Activated CD8-positive, alpha-beta T cell treated with anti-CD3 and anti-CD28 coated beads, Interleukin-2, amount 10 ng/mL, durations not matched to agents 7 days and 5 days (primary cell): ENCODE data around the gene ALPL. TPM values are rescaled to one million over a fixed set of nuclear protein-coding genes. Genes with fewer than 3 reads are reported as not detected.

Experiments
- ATAC-seq: fragments of 150-1000 bp; cut with Tn5 transposase; one replicate; pipeline ENCODE4 v1.10.0; 2021; ENCODE audit warnings: moderate library complexity
- CTCF ChIA-PET: fragments of 350-600 bp; sonication (Branson Sonifier 250); formaldehyde crosslinking; loops from one replicate; lab custom pipeline; 2021; ENCODE audit warnings: antibody characterized with exemption; lab: Charles Lee
- POLR2A ChIA-PET: fragments of 350-600 bp; sonication (Branson Sonifier 250); formaldehyde crosslinking; loops from one replicate; lab custom pipeline; 2021; ENCODE audit warnings: antibody characterized with exemption; lab: Charles Lee
- DNase-seq: peaks from one replicate; pipeline ENCODE4 v3.0.0-alpha.2; 2020
- H3K27ac Mint-ChIP-seq: one replicate; pipeline ENCODE4 v1.8.0; 2021; ENCODE audit warnings: mild to moderate bottlenecking, mixed read lengths
- H3K27me3 Mint-ChIP-seq: one replicate; pipeline ENCODE4 v1.8.0; 2021; ENCODE audit warnings: low read depth, mixed read lengths
- H3K36me3 Mint-ChIP-seq: one replicate; pipeline ENCODE4 v1.8.0; 2021; ENCODE audit warnings: low read depth, mixed read lengths
- H3K4me1 Mint-ChIP-seq: one replicate; pipeline ENCODE4 v1.8.0; 2021; ENCODE audit warnings: low read depth, mixed read lengths
- H3K4me3 Mint-ChIP-seq: one replicate; pipeline ENCODE4 v1.8.0; 2021; ENCODE audit warnings: mild to moderate bottlenecking, mixed read lengths
- H3K9me3 Mint-ChIP-seq: one replicate; pipeline ENCODE4 v1.8.0; 2022; ENCODE audit warnings: mixed read lengths; ENCODE audit not compliant: insufficient read depth
- total RNA-seq, 2 experiments: library from RNA; stranded (reverse); gene quantifications; one replicate each; pipeline ENCODE4 v1.2.3, GENCODE V29; 2021

ALPL gene
- total RNA-seq, 2 experiments from 2014 or later, result not detected

DNA sequence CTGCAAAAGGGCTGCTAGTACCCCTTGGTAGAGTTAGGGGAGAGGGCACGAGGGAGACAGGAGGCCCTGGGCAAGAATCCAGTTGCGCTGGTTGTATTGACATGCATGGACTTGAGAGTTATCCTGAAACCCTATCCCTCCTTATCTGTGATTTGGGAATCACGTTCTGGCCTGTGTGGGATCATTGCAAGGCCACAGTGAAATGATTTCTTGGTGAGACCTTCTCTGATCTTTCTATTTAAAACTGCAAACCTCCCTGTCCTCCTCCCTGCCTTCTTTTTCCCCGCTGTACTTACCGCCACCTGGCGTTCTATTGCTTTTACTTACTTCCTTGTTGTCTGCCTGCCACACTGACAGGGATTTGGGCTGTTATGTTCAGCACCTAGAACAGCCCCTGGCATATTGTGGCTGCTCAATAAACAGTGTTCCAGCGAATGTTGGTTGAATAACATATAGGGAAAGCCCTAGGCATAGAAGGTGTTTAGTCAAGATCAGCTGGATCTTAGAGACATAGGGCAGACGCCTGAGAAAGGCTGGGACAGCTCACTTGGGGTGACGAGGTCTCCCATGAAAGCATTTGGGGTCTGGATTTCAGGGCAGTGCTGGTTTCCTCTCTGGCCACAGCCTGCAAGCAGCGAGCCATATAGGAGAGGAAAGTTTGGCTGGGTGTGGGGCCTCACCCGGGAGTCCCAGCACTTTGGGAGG, 25.6 kb downstream of the ALPL start:
- H3K4me3 Mint-ChIP-seq, result no peak overlapping the region
- H3K9me3 Mint-ChIP-seq, result no peaks in the 10 kb centered on the region
- no peaks in the 10 kb centered on the region for H3K4me1 Mint-ChIP-seq
- peaks cover 32% of the 10 kb centered on the region for H3K27me3 Mint-ChIP-seq
- peak; percentile 74 for ATAC-seq
- ChIA-PET CTCF (interaction anchor here (0.8 to 1.2 kb wide), 6 partner anchors 8 to 61 kb away, joined by 3 to 4 read pairs (median 4); partner anchors contain the start of gene ALPL), POLR2A (no interaction called here)
- H3K27ac Mint-ChIP-seq, result no peak overlapping the region
- DNase-seq, result peak; percentile 49
- H3K36me3 Mint-ChIP-seq, result no peaks in the 10 kb centered on the region

DNA sequence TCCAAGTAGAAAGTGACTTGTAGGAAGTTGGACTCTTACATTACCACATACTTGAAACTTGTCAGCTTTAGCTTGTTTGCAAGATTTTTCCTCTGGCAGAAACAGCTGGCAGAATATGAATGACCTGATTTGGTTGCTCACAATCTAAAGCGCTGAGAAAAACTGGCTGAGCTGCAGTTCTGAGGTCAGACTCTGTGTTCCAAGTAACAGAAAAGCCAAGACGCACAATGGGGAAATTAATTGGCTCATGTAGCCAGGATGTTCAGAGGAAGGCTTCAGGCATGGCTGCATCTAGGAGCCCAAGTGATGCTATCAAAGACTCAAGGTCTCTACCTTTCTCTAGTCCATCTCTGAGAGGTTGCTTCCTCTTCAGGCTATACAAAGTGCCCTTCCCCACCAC, 27.0 kb downstream of the ALPL start:
- ChIA-PET CTCF (interaction anchor here (1.0 to 1.2 kb wide), 2 partner anchors 27 to 47 kb away, joined by 3 to 4 read pairs; partner anchors contain the start of gene ALPL), POLR2A (no interaction called here)
- no peak for DNase-seq
- no peaks in the 10 kb centered on the region for H3K9me3 Mint-ChIP-seq
- no peaks in the 10 kb centered on the region for H3K4me1 Mint-ChIP-seq
- peaks cover 28% of the 10 kb centered on the region for H3K27me3 Mint-ChIP-seq
- no peak overlapping the region for H3K4me3 Mint-ChIP-seq
- no peak for ATAC-seq
- no peaks in the 10 kb centered on the region for H3K36me3 Mint-ChIP-seq
- no peak overlapping the region for H3K27ac Mint-ChIP-seq

DNA sequence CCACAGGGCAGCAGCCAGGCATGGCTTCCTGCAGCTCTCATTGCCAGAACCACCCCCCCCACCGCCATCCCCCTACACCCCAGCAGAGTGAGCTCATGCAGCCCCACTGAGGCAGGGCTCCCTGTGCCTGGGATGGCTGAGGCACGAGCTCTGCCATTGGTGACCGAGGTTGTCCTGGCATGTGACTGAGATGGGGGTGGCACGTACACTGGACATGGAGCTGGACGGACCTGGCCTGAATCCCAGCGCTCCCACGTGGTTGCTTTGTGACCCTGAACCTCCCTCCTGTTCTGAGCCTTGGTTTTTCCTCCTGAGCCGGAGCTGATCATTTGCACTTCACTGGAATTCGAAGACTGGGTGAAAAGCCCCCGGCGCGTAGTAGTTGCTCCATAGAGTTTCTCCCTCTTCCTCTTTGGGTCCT, 28.3 kb downstream of the ALPL start:
- CTCF ChIA-PET, result no interaction called here
- H3K27ac Mint-ChIP-seq, result no peak overlapping the region
- H3K4me1 Mint-ChIP-seq, result no peaks in the 10 kb centered on the region
- no peaks in the 10 kb centered on the region for H3K36me3 Mint-ChIP-seq
- POLR2A ChIA-PET, result no interaction called here
- H3K27me3 Mint-ChIP-seq, result peaks cover 23% of the 10 kb centered on the region
- H3K4me3 Mint-ChIP-seq, result no peak overlapping the region
- no peaks in the 10 kb centered on the region for H3K9me3 Mint-ChIP-seq
- no peak for DNase-seq
- no peak for ATAC-seq

DNA sequence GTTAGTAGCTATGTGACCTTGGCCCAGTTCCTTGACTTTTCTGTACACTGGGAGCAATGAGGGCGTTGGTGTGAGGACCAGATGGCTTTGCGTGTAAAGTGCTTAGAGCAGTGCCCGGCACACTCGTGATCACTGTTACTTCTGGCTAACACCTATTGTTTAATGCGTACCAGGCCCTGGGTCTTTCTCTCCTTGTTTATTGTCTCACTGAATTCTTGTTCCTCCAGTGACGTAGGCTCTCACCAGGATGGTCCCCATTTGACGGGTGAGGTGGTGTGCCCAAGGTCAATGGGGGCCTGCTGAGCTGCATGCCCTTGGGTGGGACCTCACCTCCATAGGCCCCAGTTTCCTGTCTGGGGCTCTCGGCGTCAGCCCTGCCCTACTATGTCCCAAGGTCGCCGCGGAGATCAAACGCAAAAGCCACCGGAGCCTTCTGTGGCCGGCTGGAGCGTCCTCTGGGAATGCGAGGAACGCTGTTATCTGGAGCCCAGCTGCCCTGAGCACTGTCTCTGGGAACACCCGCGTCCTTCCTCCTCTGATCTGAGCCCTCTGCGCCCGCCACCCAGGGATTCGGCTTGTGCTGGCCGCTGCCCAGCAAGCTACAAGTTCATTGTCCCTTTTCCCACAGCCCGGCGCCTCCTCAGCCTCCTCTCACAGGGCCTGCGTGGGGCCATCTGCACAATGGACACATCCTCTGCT, 28.9 kb downstream of the ALPL start:
- Mint-ChIP-seq H3K36me3 (no peaks in the 10 kb centered on the region), H3K27me3 (peaks cover 20% of the 10 kb centered on the region), H3K27ac (no peak overlapping the region), H3K4me3 (no peak overlapping the region), H3K4me1 (no peaks in the 10 kb centered on the region), H3K9me3 (no peaks in the 10 kb centered on the region)
- ChIA-PET POLR2A (no interaction called here), CTCF (no interaction called here)
- DNase-seq, result no peak
- no peak for ATAC-seq

DNA sequence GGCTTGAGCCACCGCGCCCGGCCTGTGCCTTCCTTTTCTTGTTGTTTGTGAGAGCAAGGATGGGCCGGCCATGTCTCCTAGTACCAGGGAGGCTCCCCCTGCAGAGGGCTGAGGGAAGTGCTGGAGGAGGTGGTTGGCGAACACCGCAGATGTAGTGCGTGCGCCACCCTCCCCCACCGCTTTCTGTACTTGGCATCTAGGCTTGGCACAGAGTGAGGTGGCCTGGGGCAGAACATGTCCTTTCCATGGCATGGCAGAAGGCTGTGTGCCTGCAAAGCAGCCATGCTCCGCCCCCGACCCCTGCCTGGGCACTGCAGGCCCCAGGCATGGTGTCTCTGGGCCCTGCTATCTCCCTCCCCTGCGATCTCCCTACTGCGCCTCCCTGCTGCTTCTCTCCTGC, 30.7 kb downstream of the ALPL start:
- ChIA-PET CTCF (no interaction called here), POLR2A (no interaction called here)
- Mint-ChIP-seq H3K27me3 (peaks cover 18% of the 10 kb centered on the region), H3K9me3 (no peaks in the 10 kb centered on the region), H3K27ac (no peak overlapping the region), H3K4me3 (no peak overlapping the region), H3K36me3 (no peaks in the 10 kb centered on the region), H3K4me1 (no peaks in the 10 kb centered on the region)
- ATAC-seq (no peak), DNase-seq (no peak)

DNA sequence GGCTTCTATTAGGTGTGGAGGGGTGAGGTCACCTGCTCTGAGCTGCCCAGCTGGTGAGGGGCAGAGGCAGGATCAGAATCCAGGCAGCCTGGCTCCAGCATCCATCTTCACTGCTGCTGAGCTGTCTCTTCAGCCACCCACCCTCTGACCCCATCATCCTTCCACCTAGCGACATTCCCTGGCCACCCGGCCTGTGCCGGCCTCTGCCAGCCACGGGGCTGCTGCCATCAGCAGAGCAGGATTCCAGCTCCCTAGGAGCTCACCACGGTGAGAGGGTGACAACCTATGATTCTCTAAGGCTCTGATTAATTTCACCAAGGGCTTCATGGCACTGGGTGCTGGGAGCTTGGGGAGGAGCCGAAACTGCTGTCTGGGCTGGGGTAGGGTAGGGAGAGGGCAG, 32.1 kb downstream of the ALPL start:
- H3K36me3 Mint-ChIP-seq, result no peaks in the 10 kb centered on the region
- DNase-seq (no peak), ATAC-seq (no peak)
- H3K4me3 Mint-ChIP-seq, result no peak overlapping the region
- ChIA-PET POLR2A (interaction anchor here (0.6 to 1.8 kb wide), 2 partner anchors 15 to 710 kb away, joined by 3 to 5 read pairs; no protein-coding TSS in a partner anchor), CTCF (no interaction called here)
- no peaks in the 10 kb centered on the region for H3K4me1 Mint-ChIP-seq
- H3K27ac Mint-ChIP-seq, result no peak overlapping the region
- no peaks in the 10 kb centered on the region for H3K9me3 Mint-ChIP-seq
- H3K27me3 Mint-ChIP-seq, result peaks cover 18% of the 10 kb centered on the region

DNA sequence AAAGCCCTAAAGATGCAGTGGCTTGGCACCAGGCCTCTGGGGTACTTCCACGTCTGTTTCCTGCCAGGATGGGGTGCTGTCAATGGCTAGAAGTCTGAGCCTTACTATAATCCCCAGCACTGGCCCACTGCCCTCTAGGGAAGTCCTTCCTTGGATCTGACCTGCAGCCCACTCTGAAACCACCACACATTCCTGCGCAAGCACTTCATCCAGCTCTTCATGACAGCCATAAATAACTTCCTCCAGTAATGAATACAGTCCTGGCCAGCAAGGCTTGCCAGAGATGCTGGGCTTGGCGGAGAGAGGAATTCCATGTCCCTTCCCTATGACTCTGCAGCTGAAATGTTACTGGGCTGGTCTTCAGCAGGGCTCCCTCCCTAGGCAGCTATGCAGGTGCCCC, 32.6 kb downstream of the ALPL start:
- no peaks in the 10 kb centered on the region for H3K4me1 Mint-ChIP-seq
- no peak overlapping the region for H3K4me3 Mint-ChIP-seq
- DNase-seq (no peak), ATAC-seq (no peak)
- POLR2A ChIA-PET, result interaction anchor here (1.8 kb wide), 1 partner anchor 15 kb away, joined by 5 read pairs; no protein-coding TSS in a partner anchor
- no peaks in the 10 kb centered on the region for H3K9me3 Mint-ChIP-seq
- CTCF ChIA-PET, result no interaction called here
- no peaks in the 10 kb centered on the region for H3K36me3 Mint-ChIP-seq
- H3K27me3 Mint-ChIP-seq, result peaks cover 18% of the 10 kb centered on the region
- no peak overlapping the region for H3K27ac Mint-ChIP-seq

DNA sequence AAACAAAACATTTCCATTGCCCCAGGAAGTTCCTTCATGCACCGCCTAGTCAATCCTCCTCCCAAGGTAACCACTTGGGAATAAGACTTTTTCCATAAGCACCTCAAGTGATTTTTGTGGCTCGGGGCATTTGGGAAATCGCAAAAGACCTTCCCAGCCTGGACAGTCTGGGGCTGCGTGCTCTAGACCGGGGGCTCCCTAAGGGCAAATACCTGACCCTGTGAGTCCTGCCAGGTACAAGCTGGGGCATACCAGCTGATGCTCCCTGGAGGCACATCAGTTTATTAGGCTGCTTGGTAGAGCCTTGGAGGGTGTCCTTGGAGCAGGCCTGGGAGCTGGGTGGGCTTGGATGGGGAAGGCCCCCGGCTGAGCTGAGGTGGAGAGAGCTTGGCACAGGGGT, 34.4 kb downstream of the ALPL start:
- H3K27me3 Mint-ChIP-seq, result peaks cover 9% of the 10 kb centered on the region
- H3K27ac Mint-ChIP-seq, result no peak overlapping the region
- ChIA-PET CTCF (interaction anchor here (1.2 kb wide), 1 partner anchor 9 kb away, joined by 3 read pairs; no protein-coding TSS in a partner anchor), POLR2A (no interaction called here)
- no peaks in the 10 kb centered on the region for H3K36me3 Mint-ChIP-seq
- H3K4me1 Mint-ChIP-seq, result no peaks in the 10 kb centered on the region
- ATAC-seq (no peak), DNase-seq (no peak)
- no peaks in the 10 kb centered on the region for H3K9me3 Mint-ChIP-seq
- H3K4me3 Mint-ChIP-seq, result no peak overlapping the region

DNA sequence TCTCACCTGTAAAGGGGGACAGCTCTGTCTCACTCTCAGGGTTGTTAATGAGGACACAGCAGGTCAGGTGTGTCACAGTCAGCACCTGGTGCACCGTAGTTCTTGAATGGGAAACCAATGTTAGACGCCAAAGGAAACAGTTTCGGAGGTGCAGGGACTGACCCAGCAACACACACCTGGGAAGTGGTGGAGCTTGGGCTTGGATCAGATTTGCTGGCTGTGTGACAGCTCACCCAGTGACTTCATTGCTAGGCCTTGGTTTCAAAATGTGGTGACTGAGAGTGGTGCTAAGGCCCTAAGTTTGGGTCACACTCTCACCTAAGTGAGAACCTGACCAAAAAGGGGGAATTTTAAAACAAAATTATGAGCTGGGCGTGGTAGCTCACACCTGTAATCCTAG, 34.9 kb downstream of the ALPL start:
- DNase-seq (no peak), ATAC-seq (no peak)
- H3K27me3 Mint-ChIP-seq, result peaks cover 7% of the 10 kb centered on the region
- H3K27ac Mint-ChIP-seq, result no peak overlapping the region
- no peaks in the 10 kb centered on the region for H3K36me3 Mint-ChIP-seq
- H3K4me1 Mint-ChIP-seq, result no peaks in the 10 kb centered on the region
- ChIA-PET CTCF (interaction anchor here (1.0 to 1.2 kb wide), 2 partner anchors 9 to 348 kb away, joined by 3 read pairs; no protein-coding TSS in a partner anchor), POLR2A (no interaction called here)
- no peaks in the 10 kb centered on the region for H3K9me3 Mint-ChIP-seq
- no peak overlapping the region for H3K4me3 Mint-ChIP-seq

DNA sequence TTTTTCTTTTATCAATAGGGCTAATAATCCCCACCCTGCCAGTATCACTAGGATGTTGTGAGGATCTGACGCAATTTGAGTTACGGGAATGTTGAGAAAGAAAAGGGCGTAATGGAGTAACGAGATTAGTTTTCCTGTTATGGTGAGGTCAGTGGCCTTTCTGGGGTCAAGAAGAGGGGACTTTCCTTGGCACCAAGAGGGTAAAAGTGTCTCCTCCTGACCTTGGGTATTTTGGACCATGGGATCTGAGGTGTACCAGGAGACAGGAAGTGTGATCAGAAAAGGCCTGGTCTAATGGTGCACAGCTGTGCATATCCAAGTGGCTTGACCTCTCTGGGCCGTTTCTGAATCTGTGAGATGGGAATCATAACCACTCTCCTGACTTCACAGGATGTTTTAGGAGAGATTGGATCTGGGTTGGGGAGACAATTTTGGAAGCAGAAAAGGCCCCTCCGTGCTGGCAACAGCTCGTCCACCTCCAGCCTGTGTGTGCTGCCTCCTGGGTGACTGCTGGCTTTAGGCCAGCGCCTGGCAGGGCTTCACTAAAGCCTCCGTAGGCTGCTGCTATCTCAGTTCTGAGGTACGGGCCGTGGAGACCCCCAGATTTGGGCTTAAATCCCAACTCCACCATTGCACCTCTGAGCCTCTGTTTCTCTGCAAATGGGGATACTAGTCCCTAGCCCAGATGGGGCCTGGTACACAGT, 37.1 kb downstream of the ALPL start:
- CTCF ChIA-PET, result no interaction called here
- H3K4me3 Mint-ChIP-seq, result no peak overlapping the region

DNA sequence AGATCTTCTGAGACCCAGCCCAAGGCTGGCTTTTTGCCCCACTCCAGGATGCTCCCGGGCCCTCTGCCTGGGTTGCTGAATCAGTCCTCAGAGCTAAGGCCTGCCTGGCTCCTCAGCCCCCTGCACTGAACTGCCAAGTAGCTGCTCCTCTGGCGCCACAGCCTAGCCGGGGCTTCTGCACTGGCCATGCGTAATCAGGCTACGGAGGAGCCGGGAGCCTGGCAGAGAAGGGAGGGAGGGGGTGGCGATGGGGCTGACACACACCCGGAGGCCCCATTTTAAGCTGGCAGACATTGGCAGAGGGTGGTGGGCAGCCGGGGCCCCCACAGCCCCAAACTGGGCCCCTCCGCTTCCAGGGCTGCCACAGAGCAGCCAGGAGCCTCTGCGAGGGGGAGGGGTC, 38.7 kb downstream of the ALPL start:
- Mint-ChIP-seq H3K9me3 (no peaks in the 10 kb centered on the region), H3K27me3 (peaks cover 18% of the 10 kb centered on the region), H3K4me1 (no peaks in the 10 kb centered on the region), H3K36me3 (no peaks in the 10 kb centered on the region), H3K27ac (no peak overlapping the region), H3K4me3 (no peak overlapping the region)
- POLR2A ChIA-PET, result no interaction called here
- ATAC-seq (no peak), DNase-seq (no peak)
- CTCF ChIA-PET, result no interaction called here

More for the DNA sequence above, 37.1 kb downstream of the ALPL start:
- H3K9me3 Mint-ChIP-seq, result no peaks in the 10 kb centered on the region
- H3K4me1 Mint-ChIP-seq, result no peaks in the 10 kb centered on the region
- no peak for ATAC-seq
- peaks cover 16% of the 10 kb centered on the region for H3K27me3 Mint-ChIP-seq
- H3K36me3 Mint-ChIP-seq, result no peaks in the 10 kb centered on the region
- no peak for DNase-seq
- no peak overlapping the region for H3K27ac Mint-ChIP-seq
- POLR2A ChIA-PET, result no interaction called here

DNA sequence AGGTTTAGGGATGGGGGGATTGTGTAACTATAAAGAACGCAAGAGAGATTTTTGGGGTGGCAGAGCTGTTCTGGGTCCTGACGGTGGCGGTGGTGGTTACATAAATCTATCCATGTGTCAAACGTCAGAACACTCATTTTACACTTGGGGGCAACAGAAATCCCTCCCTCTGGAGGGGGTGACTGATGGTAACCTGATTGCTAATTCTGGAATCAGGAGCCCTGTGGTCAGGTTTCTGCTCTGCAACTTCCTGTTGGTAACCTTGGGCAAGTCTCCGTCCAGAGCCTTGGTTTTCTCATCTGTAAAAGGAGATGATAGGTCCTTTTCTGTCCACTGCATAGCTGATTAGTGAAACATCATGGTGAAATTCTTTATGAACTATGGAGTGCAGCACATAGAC, 40.9 kb downstream of the ALPL start:
- peaks cover 29% of the 10 kb centered on the region for H3K27me3 Mint-ChIP-seq
- ChIA-PET POLR2A (no interaction called here), CTCF (no interaction called here)
- H3K4me3 Mint-ChIP-seq, result no peak overlapping the region
- H3K36me3 Mint-ChIP-seq, result no peaks in the 10 kb centered on the region
- DNase-seq, result no peak
- no peaks in the 10 kb centered on the region for H3K4me1 Mint-ChIP-seq
- no peak overlapping the region for H3K27ac Mint-ChIP-seq
- ATAC-seq, result no peak
- no peaks in the 10 kb centered on the region for H3K9me3 Mint-ChIP-seq
